ENCODE measurements around the gene ARMH4.

DNA sequence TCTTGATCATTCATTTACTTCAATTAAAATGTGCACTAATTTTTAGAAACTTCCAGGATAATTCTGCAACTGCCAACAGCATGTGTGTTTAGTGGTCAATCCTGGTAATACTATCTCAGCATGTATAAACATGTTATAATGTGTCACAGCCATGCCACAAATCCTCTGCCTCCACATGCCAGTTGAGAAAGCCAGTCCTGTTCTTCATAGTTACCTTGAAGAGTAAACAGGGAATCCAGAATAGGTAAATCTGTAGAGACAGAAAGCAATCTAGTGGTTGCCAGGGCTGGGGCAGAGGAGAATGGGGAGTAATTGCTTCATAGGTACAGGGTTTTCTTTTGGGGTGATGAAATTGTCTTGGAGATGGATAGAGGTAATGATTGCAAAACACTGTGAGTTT lies 85.9 kb downstream of the ARMH4 start:
- TF ChIP-seq, protein P1, sequence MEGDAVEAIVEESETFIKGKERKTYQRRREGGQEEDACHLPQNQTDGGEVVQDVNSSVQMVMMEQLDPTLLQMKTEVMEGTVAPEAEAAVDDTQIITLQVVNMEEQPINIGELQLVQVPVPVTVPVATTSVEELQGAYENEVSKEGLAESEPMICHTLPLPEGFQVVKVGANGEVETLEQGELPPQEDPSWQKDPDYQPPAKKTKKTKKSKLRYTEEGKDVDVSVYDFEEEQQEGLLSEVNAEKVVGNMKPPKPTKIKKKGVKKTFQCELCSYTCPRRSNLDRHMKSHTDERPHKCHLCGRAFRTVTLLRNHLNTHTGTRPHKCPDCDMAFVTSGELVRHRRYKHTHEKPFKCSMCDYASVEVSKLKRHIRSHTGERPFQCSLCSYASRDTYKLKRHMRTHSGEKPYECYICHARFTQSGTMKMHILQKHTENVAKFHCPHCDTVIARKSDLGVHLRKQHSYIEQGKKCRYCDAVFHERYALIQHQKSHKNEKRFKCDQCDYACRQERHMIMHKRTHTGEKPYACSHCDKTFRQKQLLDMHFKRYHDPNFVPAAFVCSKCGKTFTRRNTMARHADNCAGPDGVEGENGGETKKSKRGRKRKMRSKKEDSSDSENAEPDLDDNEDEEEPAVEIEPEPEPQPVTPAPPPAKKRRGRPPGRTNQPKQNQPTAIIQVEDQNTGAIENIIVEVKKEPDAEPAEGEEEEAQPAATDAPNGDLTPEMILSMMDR (IDR thresholded peaks at IDR 0.05; ENCODE audit: borderline replicate concordance, extremely low read depth, low read length, poor library complexity, severe bottlenecking) = no peak
- TF ChIP-seq EZH2 (IDR thresholded peaks at IDR 0.05; ENCODE audit: borderline replicate concordance, low read depth, low read length, severe bottlenecking) = no peak

All from DND-41 (cell line).